Activated T-cell treated with anti-CD3 and anti-CD28 coated beads, Interleukin-2, amount 50 U/mL, for 4 hours (primary cell): ENCODE results near the gene CDKN2B-AS1. TPM values are rescaled to one million over a fixed set of nuclear protein-coding genes. Genes with fewer than 3 reads are reported as not detected.

ENCODE experiments used
- ATAC-seq, 2 donors: fragments of 200-7000 bp; cut with Tn5 transposase; one replicate each; pipeline ENCODE4 v1.10.0; 2021
- DNase-seq: peaks from one replicate; pipeline ENCODE4 v3.0.0-alpha.2; 2020
- H3K27me3 Mint-ChIP-seq: one replicate; pipeline ENCODE4 v1.8.0; 2021; ENCODE audit warnings: low read depth, mixed read lengths
- H3K36me3 Mint-ChIP-seq: one replicate; pipeline ENCODE4 v1.8.0; 2022; ENCODE audit warnings: mixed read lengths; ENCODE audit not compliant: insufficient read depth
- H3K4me1 Mint-ChIP-seq: one replicate; pipeline ENCODE4 v1.8.0; 2021; ENCODE audit warnings: low read depth, mixed read lengths
- H3K4me3 Mint-ChIP-seq: one replicate; pipeline ENCODE4 v1.8.0; 2021; ENCODE audit warnings: mild to moderate bottlenecking, moderate library complexity, mixed read lengths
- H3K9me3 Mint-ChIP-seq: one replicate; pipeline ENCODE4 v1.8.0; 2021; ENCODE audit warnings: mixed read lengths
- total RNA-seq, 3 donors: library from RNA; stranded (reverse); gene quantifications; one replicate each; pipeline ENCODE4 v1.2.1, GENCODE V29; 2021

The CDKN2B-AS1 gene
- total RNA-seq, 3 donors from 2014 or later = 0.60 TPM; not detected in 2

GRCh38 chr9:22039258-22039657, 44.7 kb downstream of the CDKN2B-AS1 start:
- Mint-ChIP-seq H3K4me3 (no peak overlapping the region), H3K36me3 (no peaks in the 10 kb centered on the region), H3K27me3 (no peaks in the 10 kb centered on the region), H3K4me1 (peaks cover 19% of the 10 kb centered on the region), H3K9me3 (no peaks in the 10 kb centered on the region)
- no peak for DNase-seq
- no peak for ATAC-seq

DNA sequence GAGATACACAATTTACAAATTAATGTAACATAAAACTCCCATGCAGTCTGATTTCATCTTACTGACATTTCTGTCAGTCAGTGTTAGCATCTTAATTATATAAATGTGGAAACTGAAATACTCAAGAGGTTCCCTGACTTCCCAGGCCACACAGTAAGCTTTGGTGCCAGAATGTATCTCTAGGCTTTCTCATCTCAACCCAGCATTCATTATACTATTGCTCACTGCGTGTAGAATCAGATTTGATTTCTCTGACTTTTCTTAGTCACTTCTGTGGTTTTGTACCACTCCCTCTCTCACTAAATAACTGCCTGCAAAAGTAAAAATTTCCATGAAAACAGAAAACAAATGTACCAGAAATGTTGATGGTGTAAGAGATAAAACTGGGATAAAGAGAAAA, 46.2 kb downstream of the CDKN2B-AS1 start:
- Mint-ChIP-seq H3K4me1 (peaks cover 20% of the 10 kb centered on the region), H3K4me3 (no peak overlapping the region), H3K36me3 (no peaks in the 10 kb centered on the region), H3K9me3 (no peaks in the 10 kb centered on the region), H3K27me3 (no peaks in the 10 kb centered on the region)
- DNase-seq (no peak), ATAC-seq (peak; percentile 85 to 89)

DNA sequence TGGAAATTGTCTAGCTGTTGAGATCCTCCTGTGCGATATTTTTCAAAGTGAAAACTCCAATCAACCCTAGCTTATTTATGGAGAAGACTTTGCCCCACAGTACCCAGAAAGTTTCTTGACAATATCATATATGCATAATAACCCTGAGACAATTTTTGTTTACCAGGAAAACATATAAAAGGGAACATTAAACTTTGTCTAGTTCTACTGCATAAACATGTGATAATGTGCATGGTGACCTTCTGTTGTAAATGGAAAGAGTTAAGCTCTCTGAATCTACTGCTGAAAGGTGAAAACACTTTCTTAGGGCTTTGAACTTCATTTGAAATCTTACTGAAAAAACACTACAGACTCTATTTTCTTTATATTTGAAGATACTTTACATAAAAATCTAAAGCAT, 46.8 kb downstream of the CDKN2B-AS1 start:
- Mint-ChIP-seq H3K4me1 (peaks cover 19% of the 10 kb centered on the region), H3K4me3 (no peak overlapping the region), H3K9me3 (no peaks in the 10 kb centered on the region), H3K36me3 (no peaks in the 10 kb centered on the region), H3K27me3 (no peaks in the 10 kb centered on the region)
- no peak for DNase-seq
- no peak for ATAC-seq

DNA sequence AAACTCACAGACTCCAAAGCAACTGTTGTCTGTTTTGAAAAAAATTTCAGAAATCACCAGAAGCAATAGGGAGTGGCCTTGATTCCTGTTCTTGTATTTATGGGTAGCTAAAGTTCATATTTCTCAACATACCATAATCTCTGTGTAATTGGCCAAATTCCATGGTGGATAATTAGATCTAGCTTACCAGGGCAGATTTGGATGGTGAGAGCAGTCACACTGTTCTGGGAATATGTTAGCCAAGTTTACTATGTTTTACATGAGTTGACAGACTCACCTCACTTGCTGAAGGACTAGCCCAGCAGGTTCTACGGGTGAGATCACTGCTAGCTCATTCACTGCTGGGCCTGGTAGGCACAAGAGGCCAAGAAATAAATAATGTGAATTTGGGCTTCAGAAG, 47.2 kb downstream of the CDKN2B-AS1 start:
- no peaks in the 10 kb centered on the region for H3K9me3 Mint-ChIP-seq
- ATAC-seq = no peak
- no peaks in the 10 kb centered on the region for H3K27me3 Mint-ChIP-seq
- no peak for DNase-seq
- H3K36me3 Mint-ChIP-seq = no peaks in the 10 kb centered on the region
- H3K4me3 Mint-ChIP-seq = no peak overlapping the region
- H3K4me1 Mint-ChIP-seq = peaks cover 23% of the 10 kb centered on the region

GRCh38 chr9:22043928-22044327, 49.3 kb downstream of the CDKN2B-AS1 start:
- H3K9me3 Mint-ChIP-seq = no peaks in the 10 kb centered on the region
- H3K4me3 Mint-ChIP-seq = no peak overlapping the region
- H3K36me3 Mint-ChIP-seq = no peaks in the 10 kb centered on the region
- peaks cover 2% of the 10 kb centered on the region for H3K27me3 Mint-ChIP-seq
- ATAC-seq (no peak), DNase-seq (no peak)
- H3K4me1 Mint-ChIP-seq = peaks cover 24% of the 10 kb centered on the region

DNA sequence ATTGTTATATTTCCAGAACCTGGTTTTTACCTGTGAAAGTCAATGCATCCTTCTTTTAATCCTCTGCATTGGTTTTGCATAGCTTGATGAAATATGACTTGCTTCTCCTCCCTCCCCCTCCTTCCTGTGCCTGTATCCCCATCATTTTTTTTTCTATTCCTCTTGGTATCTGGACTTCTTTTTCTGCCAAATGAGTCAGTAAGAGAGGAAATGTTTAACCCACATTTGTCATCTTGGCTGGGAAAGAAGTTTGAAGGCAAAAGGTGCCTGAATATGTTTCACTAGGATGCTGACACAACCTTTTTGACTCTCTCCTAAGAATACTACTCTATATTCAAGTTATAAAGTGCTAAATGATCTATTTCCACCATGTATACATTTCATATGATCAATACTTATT, 50.0 kb downstream of the CDKN2B-AS1 start:
- H3K4me3 Mint-ChIP-seq = no peak overlapping the region
- H3K9me3 Mint-ChIP-seq = no peaks in the 10 kb centered on the region
- H3K4me1 Mint-ChIP-seq = peaks cover 25% of the 10 kb centered on the region
- no peak for ATAC-seq
- DNase-seq = no peak
- H3K27me3 Mint-ChIP-seq = peaks cover 2% of the 10 kb centered on the region
- no peaks in the 10 kb centered on the region for H3K36me3 Mint-ChIP-seq

GRCh38 chr9:22045423-22045822, 50.8 kb downstream of the CDKN2B-AS1 start:
- Mint-ChIP-seq H3K9me3 (no peaks in the 10 kb centered on the region), H3K27me3 (peaks cover 2% of the 10 kb centered on the region), H3K4me3 (no peak overlapping the region), H3K4me1 (peaks cover 23% of the 10 kb centered on the region), H3K36me3 (no peaks in the 10 kb centered on the region)
- ATAC-seq (no peak), DNase-seq (no peak)

GRCh38 chr9:22046243-22046885, 51.8 kb downstream of the CDKN2B-AS1 start:
- Mint-ChIP-seq H3K36me3 (no peaks in the 10 kb centered on the region), H3K9me3 (no peaks in the 10 kb centered on the region), H3K4me3 (no peak overlapping the region), H3K27me3 (peaks cover 2% of the 10 kb centered on the region), H3K4me1 (peaks cover 23% of the 10 kb centered on the region)
- ATAC-seq (no peak), DNase-seq (no peak)

GRCh38 chr9:22047596-22047995, 53.0 kb downstream of the CDKN2B-AS1 start:
- no peak overlapping the region for H3K4me3 Mint-ChIP-seq
- no peaks in the 10 kb centered on the region for H3K36me3 Mint-ChIP-seq
- H3K4me1 Mint-ChIP-seq = peaks cover 34% of the 10 kb centered on the region
- peaks cover 2% of the 10 kb centered on the region for H3K27me3 Mint-ChIP-seq
- no peak for DNase-seq
- no peak for ATAC-seq
- no peaks in the 10 kb centered on the region for H3K9me3 Mint-ChIP-seq

GRCh38 chr9:22049411-22049810, 54.8 kb downstream of the CDKN2B-AS1 start:
- DNase-seq (no peak), ATAC-seq (no peak)
- Mint-ChIP-seq H3K36me3 (no peaks in the 10 kb centered on the region), H3K9me3 (no peaks in the 10 kb centered on the region), H3K4me3 (no peak overlapping the region), H3K27me3 (peaks cover 2% of the 10 kb centered on the region), H3K4me1 (peaks cover 43% of the 10 kb centered on the region)

DNA sequence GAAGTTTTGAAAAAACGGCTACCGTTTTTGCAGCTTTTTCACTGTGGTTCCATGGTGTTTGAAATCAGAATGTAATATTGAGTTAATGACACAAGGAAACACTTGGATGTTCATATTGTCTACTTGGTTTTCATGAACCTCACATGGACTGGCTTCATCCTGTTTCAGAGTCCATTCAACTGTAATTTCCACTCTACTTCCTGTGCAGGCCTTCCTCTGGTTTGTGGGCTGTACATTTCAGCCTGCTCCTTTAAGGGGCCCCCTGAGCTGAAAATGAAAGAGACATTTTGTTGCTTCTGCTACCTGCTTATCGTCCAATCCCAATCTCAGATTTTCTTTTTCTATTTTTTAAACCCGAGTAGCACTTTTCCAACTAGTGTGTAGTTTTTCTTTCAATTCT, 56.3 kb downstream of the CDKN2B-AS1 start:
- Mint-ChIP-seq H3K27me3 (peaks cover 2% of the 10 kb centered on the region), H3K4me3 (no peak overlapping the region), H3K4me1 (peaks cover 39% of the 10 kb centered on the region), H3K9me3 (no peaks in the 10 kb centered on the region), H3K36me3 (no peaks in the 10 kb centered on the region)
- ATAC-seq (no peak), DNase-seq (no peak)

DNA sequence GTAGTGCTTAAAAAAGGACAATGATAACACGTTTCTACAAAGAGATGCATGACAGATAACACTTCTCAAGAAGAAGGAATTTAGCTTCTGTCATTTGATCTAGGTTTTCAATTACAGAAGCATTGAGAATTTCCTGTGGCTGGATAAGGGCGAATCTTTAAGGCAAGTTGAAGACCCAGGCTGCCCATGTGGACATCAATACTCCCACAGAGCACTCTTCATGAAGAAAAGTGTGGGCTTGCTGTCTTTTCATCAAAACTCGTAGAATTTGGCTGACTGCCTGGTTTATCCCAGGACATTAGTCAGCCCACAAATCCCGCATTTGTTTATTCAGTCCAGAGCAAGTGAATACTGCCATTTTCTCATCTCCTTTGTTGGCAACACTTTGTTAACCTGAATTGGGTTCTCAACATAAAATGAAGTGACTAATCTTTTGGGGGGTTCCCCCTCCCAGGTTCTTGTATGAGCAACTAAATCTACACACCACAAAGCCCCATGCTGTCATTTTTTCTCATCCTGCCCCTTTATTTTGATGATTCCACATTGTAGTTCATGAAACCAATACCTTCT, 57.9 kb downstream of the CDKN2B-AS1 start:
- Mint-ChIP-seq H3K9me3 (no peaks in the 10 kb centered on the region), H3K4me3 (no peak overlapping the region), H3K27me3 (no peaks in the 10 kb centered on the region), H3K36me3 (no peaks in the 10 kb centered on the region), H3K4me1 (peaks cover 31% of the 10 kb centered on the region)
- DNase-seq (no peak), ATAC-seq (peak; percentile 95)

DNA sequence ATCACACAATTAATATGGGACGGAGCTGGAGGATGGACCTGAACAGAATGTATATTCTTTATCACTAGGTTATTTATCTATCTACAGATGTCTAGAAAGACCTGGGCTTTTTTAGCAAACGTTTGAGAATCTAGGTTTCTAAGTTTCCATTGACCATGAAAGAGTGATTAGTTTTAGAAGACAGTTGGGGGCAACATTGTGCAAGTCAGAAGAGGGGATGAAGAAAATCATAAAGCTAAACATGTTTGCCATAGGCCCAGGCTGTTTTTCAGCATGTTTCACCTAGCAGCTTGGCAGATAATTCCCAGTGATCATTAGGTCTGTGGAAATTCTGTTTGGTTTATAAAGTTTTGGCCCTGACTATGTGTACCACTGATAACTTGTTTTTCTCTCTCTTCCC, 58.6 kb downstream of the CDKN2B-AS1 start:
- no peak for ATAC-seq
- Mint-ChIP-seq H3K36me3 (no peaks in the 10 kb centered on the region), H3K4me3 (no peak overlapping the region), H3K27me3 (no peaks in the 10 kb centered on the region), H3K9me3 (no peaks in the 10 kb centered on the region), H3K4me1 (peaks cover 31% of the 10 kb centered on the region)
- no peak for DNase-seq

DNA sequence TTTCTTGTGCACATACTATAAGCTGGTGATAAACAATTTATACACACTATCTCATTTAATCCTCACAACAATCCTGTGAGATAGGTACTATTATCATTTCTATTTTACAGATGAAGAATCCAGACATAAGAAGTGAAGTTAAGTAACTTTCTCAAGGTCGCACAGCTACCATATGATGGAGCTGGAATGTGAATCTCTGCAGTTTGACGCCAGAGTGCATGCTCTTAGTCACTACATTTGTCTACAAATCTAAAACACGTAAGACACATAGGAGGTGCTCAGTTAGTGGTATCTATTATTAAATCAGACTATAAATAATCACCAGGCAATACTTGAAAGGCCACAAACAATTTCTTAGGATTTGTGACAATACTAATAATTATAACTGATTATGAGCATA, 59.5 kb downstream of the CDKN2B-AS1 start:
- ATAC-seq (no peak), DNase-seq (no peak)
- Mint-ChIP-seq H3K27me3 (no peaks in the 10 kb centered on the region), H3K4me3 (no peak overlapping the region), H3K9me3 (no peaks in the 10 kb centered on the region), H3K36me3 (no peaks in the 10 kb centered on the region), H3K4me1 (peaks cover 31% of the 10 kb centered on the region)

DNA sequence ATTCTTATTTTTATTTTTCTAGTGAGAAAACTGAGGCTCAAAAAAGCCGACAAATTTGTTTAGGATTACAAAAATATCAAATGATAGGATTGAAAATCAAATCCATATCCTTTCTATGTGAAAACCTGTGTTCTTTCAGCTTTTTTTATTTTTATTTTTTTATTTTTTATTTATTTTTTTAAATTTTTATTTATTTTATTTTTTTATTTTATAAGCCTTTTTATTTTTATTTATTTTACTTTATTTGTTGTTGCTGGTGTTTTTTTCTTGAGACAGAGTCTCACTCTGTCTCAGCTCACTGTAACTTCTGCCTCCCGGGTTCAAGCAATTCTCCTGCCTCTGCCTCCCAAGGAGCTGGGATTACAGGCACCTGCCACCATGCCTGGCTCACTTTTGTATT, 59.9 kb downstream of the CDKN2B-AS1 start:
- Mint-ChIP-seq H3K27me3 (no peaks in the 10 kb centered on the region), H3K4me3 (no peak overlapping the region), H3K36me3 (no peaks in the 10 kb centered on the region), H3K9me3 (no peaks in the 10 kb centered on the region), H3K4me1 (peaks cover 30% of the 10 kb centered on the region)
- DNase-seq (no peak), ATAC-seq (no peak)
